NAMALWA (cell line): Measurements from ENCODE around the gene EPB41L5.
"Not testable (repeated sequence)": the region's sequence is repeated elsewhere in the genome, so short reads cannot be mapped to it uniquely, and the experiment has no call there.

ENCODE experiments used
- DNase-seq: peaks from one replicate; pipeline ENCODE4 v3.0.0-alpha.2; 2015; ENCODE audit warnings: low spot score

The EPB41L5 gene

GRCh38 chr2:120012771-120013596, at the start of gene EPB41L5:
Gene EPB41L5, plus strand, starts transcription at chr2:120013077. Its CDS starts 6,008 bp downstream, at chr2:120019085.
- DNase-seq, result peak; percentile 91

GRCh38 chr2:119981896-119982295, 31.0 kb upstream of the EPB41L5 start:
- DNase-seq, result no peak

GRCh38 chr2:119982506-119982905, 30.4 kb upstream of the EPB41L5 start:
- DNase-seq, result no peak

GRCh38 chr2:119983108-119983507, 29.8 kb upstream of the EPB41L5 start:
- DNase-seq, result no peak

- DNase-seq, result no peak
Measured at GRCh38 chr2:119996148-119996547, 16.7 kb upstream of the EPB41L5 start.

- not testable (repeated sequence) for DNase-seq
Measured at GRCh38 chr2:119996896-119997891, 15.7 kb upstream of the EPB41L5 start.

- DNase-seq, result no peak
Measured at GRCh38 chr2:120001471-120001870, 11.4 kb upstream of the EPB41L5 start.

- no peak for DNase-seq
Measured at GRCh38 chr2:120004254-120004653, 8.6 kb upstream of the EPB41L5 start.

- no peak for DNase-seq
Measured at GRCh38 chr2:120005834-120006521, 6.9 kb upstream of the EPB41L5 start.

GRCh38 chr2:120007851-120008250, 5.0 kb upstream of the EPB41L5 start:
- DNase-seq, result no peak

- DNase-seq, result no peak
Measured at GRCh38 chr2:120012363-120012762, 514 bp upstream of the EPB41L5 start.

- no peak for DNase-seq
Measured at GRCh38 chr2:120013597-120014223, 833 bp downstream of the EPB41L5 start.

GRCh38 chr2:120014226-120014980, 1.5 kb downstream of the EPB41L5 start:
- DNase-seq, result no peak

- DNase-seq, result no peak
Measured at GRCh38 chr2:120016800-120017199, 3.9 kb downstream of the EPB41L5 start.

- no peak for DNase-seq
Measured at GRCh38 chr2:120017201-120017600, 4.3 kb downstream of the EPB41L5 start.

- DNase-seq, result no peak
Measured at GRCh38 chr2:120018549-120018948, 5.7 kb downstream of the EPB41L5 start.

GRCh38 chr2:120020554-120020953, 7.7 kb downstream of the EPB41L5 start:
- no peak for DNase-seq

- DNase-seq, result not testable (repeated sequence)
Measured at GRCh38 chr2:120022505-120022904, 9.6 kb downstream of the EPB41L5 start.

- DNase-seq, result no peak
Measured at GRCh38 chr2:120026890-120027289, 14.0 kb downstream of the EPB41L5 start.

GRCh38 chr2:120028795-120029194, 15.9 kb downstream of the EPB41L5 start:
- no peak for DNase-seq
